GM23248 (cell line): ENCODE results near the gene ZDHHC24.

Source experiments
- EZH2 ChIP-seq: fragments of 200-600 bp; sonication (generic); IDR thresholded peaks from 2 replicates; pipeline ENCODE4 v1.6.1; 2018; ENCODE audit warnings: antibody characterized with exemption, mild to moderate bottlenecking; ENCODE audit not compliant: insufficient read depth, poor library complexity, severe bottlenecking
- EZH2phosphoT487 ChIP-seq: fragments of 200-600 bp; sonication (generic); IDR thresholded peaks from 2 replicates; pipeline ENCODE4 v1.6.1; 2018; ENCODE audit warnings: antibody characterized with exemption, moderate library complexity, mild to moderate bottlenecking, low read depth; ENCODE audit not compliant: insufficient read depth

- TF ChIP-seq EZH2 (no peak), EZH2phosphoT487 (no peak)
Observed at GRCh38 chr11:66539170-66539869, 6.5 kb downstream of the ZDHHC24 start.
